Osteoblast (primary cell): ENCODE data around the gene MYH9. TPM values are rescaled to one million over a fixed set of nuclear protein-coding genes. Genes with fewer than 3 reads are reported as not detected.

ENCODE experiments used
- DNase-seq: peaks from one replicate; pipeline ENCODE4 v3.0.0; 2011; ENCODE audit warnings: low spot score, mixed read lengths; ENCODE audit not compliant: insufficient read length; ENCODE audit errors: missing footprints
- H2AFZ ChIP-seq: 2 replicates; pipeline ENCODE4 v1.6.0; 2011; ENCODE audit warnings: mild to moderate bottlenecking, low read length
- H3K27ac ChIP-seq: 2 replicates; pipeline ENCODE4 v1.5.1; 2011; ENCODE audit warnings: mild to moderate bottlenecking, low read depth, low read length, moderate library complexity
- H3K27me3 ChIP-seq: 2 replicates; pipeline ENCODE4 v1.6.0; 2012; ENCODE audit warnings: mild to moderate bottlenecking, control low read depth, inconsistent platforms, low read length, moderate library complexity; ENCODE audit not compliant: insufficient read depth
- H3K36me3 ChIP-seq: 2 replicates; pipeline ENCODE4 v1.5.1; 2011; ENCODE audit warnings: mild to moderate bottlenecking, low read length, control low read depth, moderate library complexity; ENCODE audit not compliant: insufficient read depth
- H3K4me1 ChIP-seq: 2 replicates; pipeline ENCODE4 v1.5.1; 2011; ENCODE audit warnings: mild to moderate bottlenecking, low read length, control low read depth, moderate library complexity; ENCODE audit not compliant: insufficient read depth
- H3K4me2 ChIP-seq: 2 replicates; pipeline ENCODE4 v1.6.0; 2011; ENCODE audit warnings: mild to moderate bottlenecking, low read length; ENCODE audit not compliant: insufficient read depth
- H3K4me3 ChIP-seq: fragments of 200-600 bp; sonication (generic); 3 replicates; pipeline ENCODE4 v1.5.1; 2012; ENCODE audit warnings: mild to moderate bottlenecking, low read length, inconsistent platforms; ENCODE audit not compliant: insufficient read depth
- H3K79me2 ChIP-seq: 2 replicates; pipeline ENCODE4 v1.6.0; 2012; ENCODE audit warnings: mild to moderate bottlenecking, low read length, control low read depth, inconsistent platforms; ENCODE audit not compliant: insufficient read depth
- H3K9me3 ChIP-seq: 2 replicates; pipeline ENCODE4 v1.5.1; 2011; ENCODE audit warnings: low read depth, low read length, control low read depth
- H4K20me1 ChIP-seq: 2 replicates; pipeline ENCODE4 v1.6.0; 2012; ENCODE audit warnings: mild to moderate bottlenecking, low read length, control low read depth; ENCODE audit not compliant: insufficient read depth
- total RNA-seq: library from RNA; depleted of rRNA; stranded (reverse); fragments of >200 nt; gene quantifications from 2 replicates; pipeline ENCODE4 v1.2.3, GENCODE V29; 2012
- TF ChIP-seq, protein P1 (sequence below): IDR thresholded peaks from 2 replicates; pipeline ENCODE4 v1.5.1; 2011; ENCODE audit warnings: mild to moderate bottlenecking, low read depth, low read length, moderate library complexity; ENCODE audit errors: extremely low read depth

MYH9 gene
- total RNA-seq, 1 donor = 964 TPM

DNA sequence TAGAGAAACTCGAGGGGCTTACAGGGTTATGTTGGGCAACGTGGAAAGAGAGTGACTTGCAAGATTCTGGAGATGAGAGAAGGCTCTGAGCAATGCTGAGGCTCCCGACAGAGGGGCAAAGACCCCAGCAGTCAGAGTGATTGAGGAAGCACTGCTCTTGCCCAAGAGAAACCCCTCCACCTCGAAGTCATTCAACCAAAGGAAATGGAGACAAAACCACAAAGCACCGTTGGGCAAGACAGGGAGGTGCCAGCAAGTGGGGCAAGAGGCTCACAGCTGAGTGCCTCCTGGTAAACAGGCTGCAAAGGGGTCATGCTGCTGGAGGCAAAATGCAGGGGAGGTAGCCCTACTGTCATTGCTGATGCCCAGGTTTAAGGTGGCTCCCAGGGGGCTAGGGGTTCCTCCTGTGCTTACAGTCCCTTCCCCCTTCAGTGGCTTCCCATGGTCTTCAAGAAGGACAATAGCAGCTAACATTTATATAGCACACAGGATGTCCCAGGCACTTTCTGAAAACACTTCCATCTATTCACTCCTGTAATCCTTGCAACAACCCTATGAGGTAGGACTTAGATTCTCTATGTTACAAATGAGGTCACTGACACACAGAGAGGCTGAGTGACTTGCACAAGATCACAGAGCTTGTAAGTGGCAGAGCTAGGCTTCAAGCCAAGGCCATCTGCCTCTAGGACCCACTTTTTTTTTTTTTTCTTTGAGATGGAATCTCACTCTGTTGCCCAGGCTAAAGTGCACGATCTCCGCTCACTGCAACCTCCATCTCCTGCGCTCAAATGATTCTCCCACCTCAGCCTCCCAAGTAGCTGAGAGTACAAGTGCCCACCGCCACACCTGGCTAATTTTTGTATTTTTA lies 18.1 kb upstream of the MYH9 start:
- DNase-seq = no peak
- Histone ChIP-seq H2AFZ (no peak overlapping the region), H3K27me3 (no peaks in the 10 kb centered on the region), H3K27ac (no peak overlapping the region), H3K36me3 (peaks cover 6% of the 10 kb centered on the region), H3K4me3 (no peak overlapping the region), H3K9me3 (no peaks in the 10 kb centered on the region), H4K20me1 (no peaks in the 10 kb centered on the region), H3K79me2 (no peaks in the 10 kb centered on the region), H3K4me1 (peaks cover 6% of the 10 kb centered on the region), H3K4me2 (no peak overlapping the region)
- TF ChIP-seq, protein P1, sequence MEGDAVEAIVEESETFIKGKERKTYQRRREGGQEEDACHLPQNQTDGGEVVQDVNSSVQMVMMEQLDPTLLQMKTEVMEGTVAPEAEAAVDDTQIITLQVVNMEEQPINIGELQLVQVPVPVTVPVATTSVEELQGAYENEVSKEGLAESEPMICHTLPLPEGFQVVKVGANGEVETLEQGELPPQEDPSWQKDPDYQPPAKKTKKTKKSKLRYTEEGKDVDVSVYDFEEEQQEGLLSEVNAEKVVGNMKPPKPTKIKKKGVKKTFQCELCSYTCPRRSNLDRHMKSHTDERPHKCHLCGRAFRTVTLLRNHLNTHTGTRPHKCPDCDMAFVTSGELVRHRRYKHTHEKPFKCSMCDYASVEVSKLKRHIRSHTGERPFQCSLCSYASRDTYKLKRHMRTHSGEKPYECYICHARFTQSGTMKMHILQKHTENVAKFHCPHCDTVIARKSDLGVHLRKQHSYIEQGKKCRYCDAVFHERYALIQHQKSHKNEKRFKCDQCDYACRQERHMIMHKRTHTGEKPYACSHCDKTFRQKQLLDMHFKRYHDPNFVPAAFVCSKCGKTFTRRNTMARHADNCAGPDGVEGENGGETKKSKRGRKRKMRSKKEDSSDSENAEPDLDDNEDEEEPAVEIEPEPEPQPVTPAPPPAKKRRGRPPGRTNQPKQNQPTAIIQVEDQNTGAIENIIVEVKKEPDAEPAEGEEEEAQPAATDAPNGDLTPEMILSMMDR = no peak

DNA sequence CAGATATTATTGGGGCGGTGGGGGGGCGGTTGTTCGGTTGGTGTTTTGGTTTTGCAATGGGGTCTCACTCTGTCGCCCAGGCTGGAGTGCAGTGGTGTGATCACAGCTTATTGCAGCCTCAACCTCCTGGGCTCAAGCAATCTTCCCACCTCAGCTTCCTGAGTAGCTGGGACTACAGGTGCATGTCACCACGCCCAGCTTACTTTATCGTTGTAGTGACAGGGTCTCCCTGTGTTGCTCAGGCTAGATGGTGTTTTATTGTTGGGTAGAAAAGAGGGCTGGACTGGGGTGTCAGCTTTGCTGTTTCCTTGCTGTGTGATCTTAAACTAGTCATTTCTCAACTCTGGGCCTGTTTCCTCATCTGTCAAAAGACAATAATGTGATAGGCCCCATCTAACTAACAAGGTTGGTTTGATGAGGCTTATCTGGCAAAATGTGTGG lies 17.5 kb upstream of the MYH9 start:
- no peak overlapping the region for H3K4me2 ChIP-seq
- no peaks in the 10 kb centered on the region for H3K79me2 ChIP-seq
- TF ChIP-seq, protein P1 = no peak
- H3K27me3 ChIP-seq = no peaks in the 10 kb centered on the region
- peaks cover 2% of the 10 kb centered on the region for H3K36me3 ChIP-seq
- no peak for DNase-seq
- peaks cover 6% of the 10 kb centered on the region for H3K4me1 ChIP-seq
- H4K20me1 ChIP-seq = no peaks in the 10 kb centered on the region
- H3K4me3 ChIP-seq = no peak overlapping the region
- no peak overlapping the region for H3K27ac ChIP-seq
- H3K9me3 ChIP-seq = no peaks in the 10 kb centered on the region
- H2AFZ ChIP-seq = no peak overlapping the region

DNA sequence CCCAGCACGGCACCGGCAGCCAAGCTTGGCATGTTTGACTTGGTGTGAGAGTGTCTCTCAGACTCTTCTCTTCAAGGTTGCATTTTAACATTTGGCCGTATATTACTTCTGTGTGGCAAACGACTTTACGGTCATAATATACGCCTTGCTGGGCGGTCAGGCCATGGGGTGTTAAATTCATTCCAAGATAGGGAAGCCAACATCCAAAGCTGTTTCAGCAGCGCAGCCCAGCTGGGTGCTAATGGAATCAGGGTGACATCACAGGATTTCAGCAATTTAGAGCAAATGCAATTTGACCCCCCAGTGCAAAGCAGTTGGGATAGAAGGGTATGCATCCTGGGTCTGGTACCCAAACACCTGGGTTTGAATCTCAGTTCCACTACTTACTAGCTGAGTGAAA lies 16.7 kb upstream of the MYH9 start:
- TF ChIP-seq, protein P1 = no peak
- H3K36me3 ChIP-seq = peaks cover 2% of the 10 kb centered on the region
- no peaks in the 10 kb centered on the region for H4K20me1 ChIP-seq
- H3K27me3 ChIP-seq = no peaks in the 10 kb centered on the region
- H3K4me2 ChIP-seq = no peak overlapping the region
- no peak overlapping the region for H3K27ac ChIP-seq
- no peaks in the 10 kb centered on the region for H3K79me2 ChIP-seq
- DNase-seq = peak; percentile 55
- no peak overlapping the region for H2AFZ ChIP-seq
- H3K9me3 ChIP-seq = no peaks in the 10 kb centered on the region
- no peak overlapping the region for H3K4me3 ChIP-seq
- H3K4me1 ChIP-seq = peaks cover 6% of the 10 kb centered on the region

DNA sequence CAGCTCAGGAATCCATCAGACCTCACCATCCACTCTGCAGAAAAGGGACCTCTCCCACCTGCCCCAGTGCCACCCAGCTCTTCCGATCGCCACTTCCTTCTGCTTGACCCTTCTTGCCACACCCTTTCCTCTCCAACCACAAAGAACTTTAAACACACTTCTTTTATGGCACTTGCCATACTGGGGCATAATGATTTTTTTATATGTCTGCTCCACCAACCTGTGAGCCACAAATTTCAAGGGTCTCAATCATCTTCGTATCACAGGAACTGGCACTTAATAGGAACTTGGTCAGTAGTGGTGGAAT lies 11.7 kb upstream of the MYH9 start:
- TF ChIP-seq, protein P1 = no peak
- Histone ChIP-seq H3K4me3 (no peak overlapping the region), H3K79me2 (no peaks in the 10 kb centered on the region), H3K36me3 (peaks cover under 1% of the 10 kb centered on the region), H3K4me1 (peaks cover 40% of the 10 kb centered on the region), H3K4me2 (no peak overlapping the region), H3K9me3 (no peaks in the 10 kb centered on the region), H3K27me3 (no peaks in the 10 kb centered on the region), H4K20me1 (no peaks in the 10 kb centered on the region), H2AFZ (no peak overlapping the region), H3K27ac (peak overlapping the region; percentile 84)
- no peak for DNase-seq
